Fibroblast of skin of right biceps (primary cell): ENCODE measurements around the gene RERE.
"Not testable (repeated sequence)": the region's sequence is repeated elsewhere in the genome, so short reads cannot be mapped to it uniquely, and the experiment has no call there.

Source experiments
- DNase-seq: peaks from one replicate; pipeline ENCODE4 v3.0.0-alpha.2; 2013

Gene RERE

DNA sequence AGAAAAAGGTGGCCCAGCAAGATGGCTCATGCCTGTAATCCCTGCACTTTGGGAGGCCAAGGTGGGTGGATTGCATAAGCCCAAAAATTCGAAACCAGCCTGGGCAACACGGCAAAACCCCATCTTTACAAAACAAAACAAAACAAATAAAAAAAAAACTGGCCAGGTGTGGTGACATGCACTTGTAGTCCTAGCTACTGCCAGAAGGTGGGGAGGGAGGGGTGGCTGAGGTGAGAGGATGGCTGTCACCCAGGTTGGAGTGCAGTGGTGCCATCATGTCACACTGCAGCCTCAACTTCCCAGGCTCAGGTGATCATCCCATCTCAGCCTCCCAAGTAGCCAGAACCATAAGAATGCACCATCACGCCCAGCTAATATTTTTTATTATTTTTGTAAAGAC, 22.8 kb downstream of the RERE start:
- no peak for DNase-seq

DNA sequence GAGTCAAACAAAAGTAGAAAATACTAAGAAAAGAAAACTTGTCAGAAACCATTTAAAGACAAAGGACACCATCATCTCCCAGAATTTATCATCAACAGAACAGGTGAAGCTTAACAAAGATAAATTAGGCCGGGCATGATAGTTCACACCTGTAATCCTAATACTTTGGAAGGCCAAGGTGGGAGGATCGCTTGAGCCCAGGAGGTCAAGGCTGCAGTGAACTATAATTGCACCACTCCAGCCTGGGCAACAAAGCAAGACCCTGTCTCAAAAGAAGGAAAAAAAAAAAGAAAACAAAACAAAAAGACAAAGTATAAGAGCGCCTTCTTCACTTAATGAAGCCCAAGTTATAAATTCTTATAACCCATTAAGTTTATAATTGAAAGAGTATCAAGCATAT, 25.6 kb downstream of the RERE start:
- no peak for DNase-seq

DNA sequence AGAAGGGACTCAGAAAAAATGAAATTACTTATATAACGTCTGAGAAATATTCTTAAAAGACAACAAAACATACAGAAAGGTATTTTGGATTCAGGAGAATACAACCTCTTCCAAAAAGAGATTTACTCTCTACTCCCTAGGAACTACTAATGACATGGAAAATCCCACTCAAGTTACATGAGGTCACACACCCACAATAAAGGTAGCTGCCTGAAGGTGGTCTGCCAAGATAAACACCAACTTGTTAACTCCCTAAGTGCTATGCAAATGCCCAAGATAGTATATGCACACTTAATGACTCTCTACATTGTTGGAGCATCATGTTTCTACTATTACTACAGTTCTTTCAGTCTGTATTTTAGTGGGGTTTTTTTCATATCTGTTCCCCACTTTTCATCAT, 26.5 kb downstream of the RERE start:
- no peak for DNase-seq

DNA sequence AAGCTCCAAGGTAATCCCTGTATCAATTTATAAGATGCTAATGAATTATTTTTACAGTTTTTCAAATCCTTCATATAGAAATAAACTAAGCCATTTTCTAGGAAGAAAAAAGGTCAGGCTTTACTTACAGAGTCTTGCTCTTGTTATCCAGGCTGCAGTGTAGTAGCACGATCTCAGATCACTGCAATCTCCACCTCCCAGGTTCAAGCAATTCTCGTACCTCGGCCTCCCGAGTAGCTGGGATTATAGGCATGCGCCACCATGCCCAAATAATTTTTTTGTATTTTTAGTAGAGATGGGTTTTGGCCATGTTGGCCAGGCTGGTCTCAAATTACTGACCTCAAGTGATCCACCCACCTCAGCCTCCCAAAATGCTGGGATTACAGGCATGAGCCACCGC, 27.0 kb downstream of the RERE start:
- no peak for DNase-seq

DNA sequence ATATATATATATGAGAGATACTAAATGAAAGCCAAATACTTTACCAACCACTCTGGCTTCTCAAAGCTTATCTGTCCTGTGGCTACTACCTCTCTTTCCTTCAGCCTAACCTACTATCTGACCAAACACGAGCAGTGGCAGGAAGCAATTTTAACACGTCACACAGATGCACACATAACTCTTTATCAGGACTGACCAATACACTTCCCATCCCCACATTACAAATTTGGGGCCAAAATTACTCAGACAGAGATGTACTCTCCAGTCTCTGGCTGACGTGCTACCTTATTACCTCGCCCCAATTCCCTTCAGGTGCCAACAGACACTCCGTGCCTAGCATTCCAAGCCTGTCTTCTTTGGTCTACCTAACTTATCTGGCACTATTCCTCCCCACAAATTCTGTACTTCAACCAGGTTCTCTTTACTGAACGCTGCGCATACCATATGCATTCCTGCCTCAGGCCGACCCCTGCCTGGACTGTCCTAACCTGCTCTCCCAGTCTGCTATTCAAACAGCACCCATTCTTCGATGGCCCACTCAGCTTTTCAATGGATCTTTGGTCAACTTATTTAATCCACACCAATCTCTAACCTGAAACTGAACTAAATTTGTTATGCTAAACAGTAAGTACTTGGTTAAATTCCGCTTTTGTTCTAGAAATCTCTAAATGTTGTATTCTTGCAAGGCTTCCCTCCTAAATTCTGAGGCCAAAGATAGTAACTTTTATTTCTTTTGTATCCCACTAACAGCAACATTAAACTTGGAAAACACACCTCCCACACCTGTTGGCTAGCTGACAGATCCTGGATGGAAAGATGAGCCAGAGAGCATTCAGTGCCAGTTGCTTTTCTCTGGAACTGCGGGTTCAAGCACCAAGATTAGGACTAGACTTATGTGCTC, 27.9 kb downstream of the RERE start:
- no peak for DNase-seq

DNA sequence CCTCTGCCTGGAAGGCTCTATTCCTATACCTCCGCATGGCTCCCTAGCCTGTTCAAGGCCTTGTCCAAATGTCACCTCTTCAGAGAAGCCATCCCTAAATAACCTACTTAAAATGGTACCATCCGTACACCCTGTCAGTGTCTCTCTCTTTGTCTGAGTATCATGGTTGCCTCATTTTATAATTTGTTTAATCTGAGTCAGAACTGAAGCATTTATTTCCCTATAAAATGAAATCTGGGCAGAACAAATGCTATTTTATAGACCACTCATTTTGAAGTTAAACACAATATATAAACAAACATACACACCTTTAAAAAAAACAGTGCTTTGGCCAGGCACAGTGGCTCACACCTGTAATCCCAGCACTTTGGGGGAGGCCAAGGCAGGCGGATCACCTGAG, 30.2 kb downstream of the RERE start:
- DNase-seq = no peak

DNA sequence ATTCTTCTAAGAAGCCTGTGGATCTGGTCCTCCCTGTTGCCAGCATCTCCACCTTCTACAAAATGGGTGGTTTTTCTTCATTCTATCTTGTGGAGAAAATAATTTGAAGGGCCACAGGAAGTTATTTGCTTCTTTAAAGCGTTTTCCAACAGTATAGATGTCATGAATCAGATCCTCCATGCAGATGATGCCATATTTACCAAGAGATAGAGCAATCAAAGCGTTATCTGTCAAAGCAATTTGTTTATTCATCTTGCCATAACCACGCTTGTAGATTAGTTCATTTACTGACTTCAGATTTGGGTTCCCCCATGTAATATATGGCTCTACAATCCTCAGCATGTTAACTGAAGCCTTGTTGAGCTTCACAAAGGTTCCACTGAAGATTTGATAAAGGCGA, 31.2 kb downstream of the RERE start:
- DNase-seq = not testable (repeated sequence)

DNA sequence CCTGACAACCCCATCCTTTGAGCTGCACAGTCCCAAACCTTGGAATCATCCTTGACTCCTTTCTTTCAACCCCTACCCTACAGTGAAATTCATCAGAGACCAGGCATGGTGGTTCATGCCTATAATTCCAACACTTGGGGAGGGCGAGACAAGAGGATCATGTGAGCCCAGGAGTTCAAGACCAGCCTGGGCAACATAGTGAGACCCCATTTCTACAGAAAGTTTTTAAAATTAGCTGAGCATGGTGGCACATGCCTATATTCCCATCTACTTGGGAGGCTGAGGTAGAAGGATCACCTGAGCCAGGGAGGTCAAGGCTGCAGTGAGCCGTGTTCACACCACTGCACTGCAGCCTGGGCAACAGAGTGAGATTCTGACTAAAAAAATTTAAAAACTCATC, 34.5 kb downstream of the RERE start:
- no peak for DNase-seq

DNA sequence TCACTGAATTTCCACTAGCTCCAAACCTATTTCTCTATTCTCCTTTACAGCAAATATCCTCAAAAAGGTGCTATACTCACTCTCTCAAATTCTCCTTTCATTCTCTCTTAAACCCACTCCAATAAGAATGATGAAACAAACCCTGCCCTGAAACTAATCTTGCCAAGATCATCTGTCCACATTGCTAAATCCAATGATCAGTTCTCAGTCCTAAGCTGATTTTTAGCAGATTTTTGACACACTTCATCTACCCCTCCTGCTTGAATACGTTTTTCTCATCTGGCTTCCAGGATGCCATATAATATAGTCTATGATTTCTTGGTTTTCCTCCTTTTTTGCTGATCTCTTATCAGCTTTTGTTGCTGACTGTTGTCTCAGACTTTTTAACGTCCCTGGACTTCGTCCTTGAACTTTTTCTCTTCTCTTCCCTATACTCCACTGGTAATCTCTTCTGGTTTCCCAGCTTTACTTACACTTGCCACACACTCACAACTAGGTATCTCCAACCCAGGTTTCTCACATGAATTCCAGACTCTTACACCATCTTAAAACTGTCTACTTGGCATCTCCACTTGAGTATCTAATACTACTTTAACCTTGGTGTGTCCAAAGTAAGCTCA, 35.3 kb downstream of the RERE start:
- no peak for DNase-seq

DNA sequence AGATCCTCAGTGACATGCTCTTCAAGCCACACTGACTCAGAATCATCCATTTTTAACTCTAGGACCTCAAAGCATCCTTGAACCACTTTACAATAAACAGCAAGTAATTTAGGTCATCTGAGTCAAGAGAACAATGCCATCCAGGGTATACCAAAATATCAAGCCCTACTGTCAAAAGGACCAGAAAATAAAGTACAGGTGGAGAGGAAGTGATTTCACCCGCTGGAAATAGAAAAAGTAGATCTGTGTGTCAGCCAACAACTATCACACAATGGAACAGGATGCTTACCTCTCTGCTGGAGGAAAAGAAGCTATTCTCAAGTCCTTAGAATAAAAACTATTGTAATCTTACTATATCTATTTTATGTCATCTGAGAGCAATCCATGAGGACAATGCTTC, 37.0 kb downstream of the RERE start:
- DNase-seq = no peak

DNA sequence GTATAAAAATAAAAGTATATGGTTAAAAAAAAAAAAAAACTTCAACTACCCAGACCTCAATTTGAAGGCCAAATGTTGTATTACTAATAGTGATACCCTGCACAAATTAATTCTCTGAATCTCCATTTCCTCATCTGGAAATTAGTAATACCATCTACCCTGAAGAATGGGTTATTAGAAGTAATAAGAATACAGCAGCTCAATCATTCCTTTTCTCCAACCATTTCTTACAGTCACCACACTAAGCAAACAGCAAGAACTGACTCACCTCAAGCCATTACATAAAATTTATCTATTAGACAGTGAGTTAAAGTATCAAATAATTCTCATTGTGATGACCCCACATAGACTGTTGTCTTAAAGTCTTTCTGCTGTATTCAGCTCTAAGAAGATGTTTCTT, 39.6 kb downstream of the RERE start:
- DNase-seq = no peak

DNA sequence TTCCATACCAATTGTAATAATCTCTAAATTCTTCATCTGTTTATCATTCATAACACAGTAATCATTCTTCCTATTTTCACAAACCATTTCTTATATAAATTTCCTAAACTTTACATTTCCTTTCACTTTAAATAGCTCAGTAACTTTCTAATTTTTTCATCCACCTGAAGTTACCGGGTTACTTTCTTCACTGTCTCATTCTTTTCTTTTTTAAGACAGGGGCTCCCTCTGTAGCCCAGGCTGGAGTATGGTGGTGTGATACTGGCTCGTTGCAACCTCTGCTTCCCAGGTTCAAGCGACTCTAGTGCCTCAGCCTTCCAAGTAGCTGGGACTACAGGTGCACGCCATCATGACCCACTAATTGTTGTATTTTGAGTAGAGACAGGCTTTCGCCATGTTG, 41.3 kb downstream of the RERE start:
- no peak for DNase-seq

DNA sequence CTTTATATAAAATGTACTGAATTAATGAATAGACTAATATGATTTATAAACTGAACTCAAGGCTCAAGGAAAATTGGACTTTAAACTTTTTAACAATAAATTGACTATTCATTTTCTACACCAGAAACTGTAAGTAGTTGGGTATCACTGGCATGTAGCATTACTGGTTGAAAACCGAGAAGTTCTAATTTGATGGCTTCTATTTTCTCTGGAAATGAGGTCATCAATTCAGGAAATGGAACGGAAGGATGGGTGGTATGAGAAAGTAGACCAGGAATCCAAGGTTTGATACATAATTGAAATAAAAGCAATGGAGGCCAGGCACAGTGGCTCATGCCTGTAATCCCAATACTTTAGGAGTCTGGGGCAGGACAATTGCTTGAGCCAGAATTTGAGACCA, 50.4 kb downstream of the RERE start:
- no peak for DNase-seq

DNA sequence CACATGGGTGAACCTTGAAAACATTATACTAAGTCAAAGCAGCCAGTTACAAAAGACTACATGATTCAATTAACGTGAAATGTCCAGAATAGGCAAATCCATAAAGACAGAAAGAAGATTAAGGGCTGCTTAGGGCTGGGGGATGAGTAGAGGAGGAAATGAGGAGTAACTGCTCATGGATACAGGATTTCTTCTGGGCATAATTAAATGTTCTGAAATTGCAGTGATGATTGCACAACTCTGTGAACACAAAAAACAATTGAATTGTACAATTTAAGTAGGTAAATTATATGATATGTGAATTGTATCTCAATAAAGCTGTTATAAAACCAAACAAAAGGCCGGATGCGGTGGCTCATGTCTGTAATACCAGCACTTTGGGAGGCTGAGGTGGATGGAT, 52.2 kb downstream of the RERE start:
- no peak for DNase-seq

DNA sequence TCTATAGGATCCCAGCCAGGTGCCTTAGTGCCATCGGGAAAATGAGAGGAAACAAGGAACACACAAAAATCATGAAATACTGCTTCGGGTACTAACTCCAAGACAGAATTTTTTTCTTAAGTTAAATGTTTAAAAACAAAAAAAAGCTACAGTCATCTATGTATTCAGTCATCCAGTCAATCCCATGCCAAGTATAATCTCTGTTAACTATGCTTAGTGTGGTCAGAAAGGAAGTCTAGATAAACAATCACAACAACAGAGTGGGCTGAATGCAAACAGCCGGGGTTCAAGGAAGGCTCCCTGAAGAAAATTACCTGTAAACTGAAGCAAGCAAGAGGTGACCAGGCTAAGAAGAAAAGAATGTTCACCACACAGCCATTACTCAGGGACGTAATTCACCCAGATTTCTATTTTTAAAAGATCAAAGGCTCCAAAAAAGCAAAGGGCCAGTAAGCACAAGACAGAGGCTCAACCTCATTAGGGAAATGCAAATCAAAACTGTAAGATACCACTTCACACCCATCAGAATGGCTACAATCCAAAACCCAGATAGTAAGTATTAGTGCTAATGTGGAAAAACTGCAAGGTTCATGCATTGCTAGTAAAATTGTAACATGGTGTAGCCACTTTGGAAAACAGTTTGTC, 53.0 kb downstream of the RERE start:
- DNase-seq = no peak

DNA sequence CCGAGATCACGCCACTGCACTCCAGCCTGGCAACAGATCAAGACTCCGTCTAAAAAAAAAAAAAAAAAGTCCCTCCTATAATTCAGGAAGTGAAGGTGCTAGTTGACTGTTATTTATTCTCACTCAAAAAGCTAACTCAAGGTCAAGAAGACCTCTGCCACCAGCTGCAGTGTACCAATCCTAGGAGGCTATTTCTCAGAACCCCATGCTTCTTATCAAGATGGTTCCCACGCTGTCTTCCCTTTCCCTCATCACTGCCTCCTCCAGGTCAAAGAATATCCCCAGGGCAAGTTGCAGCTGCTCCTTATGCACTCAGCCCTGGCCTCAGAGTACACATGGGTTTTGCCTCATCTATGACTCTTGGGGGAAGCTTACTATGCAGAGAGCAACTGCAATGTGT, 53.6 kb downstream of the RERE start:
- DNase-seq = no peak

DNA sequence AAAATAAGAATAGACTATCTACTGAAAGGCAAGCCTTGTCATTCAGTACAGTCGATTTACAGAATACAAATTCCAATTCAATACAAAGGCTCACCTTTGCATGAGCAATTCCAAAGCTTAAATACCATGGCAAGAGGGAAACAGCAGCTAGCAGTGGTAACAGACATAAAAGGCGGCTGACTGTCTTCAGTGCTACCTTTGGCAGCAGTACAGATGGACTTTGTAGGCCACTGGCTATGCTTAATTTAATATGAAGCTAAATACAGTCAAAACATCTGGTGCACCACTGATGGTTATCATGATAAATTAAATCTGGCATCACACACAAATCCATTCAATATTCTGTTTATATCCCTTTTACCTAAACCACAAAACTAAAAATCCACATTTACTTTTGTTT, 62.4 kb downstream of the RERE start:
- DNase-seq = no peak

DNA sequence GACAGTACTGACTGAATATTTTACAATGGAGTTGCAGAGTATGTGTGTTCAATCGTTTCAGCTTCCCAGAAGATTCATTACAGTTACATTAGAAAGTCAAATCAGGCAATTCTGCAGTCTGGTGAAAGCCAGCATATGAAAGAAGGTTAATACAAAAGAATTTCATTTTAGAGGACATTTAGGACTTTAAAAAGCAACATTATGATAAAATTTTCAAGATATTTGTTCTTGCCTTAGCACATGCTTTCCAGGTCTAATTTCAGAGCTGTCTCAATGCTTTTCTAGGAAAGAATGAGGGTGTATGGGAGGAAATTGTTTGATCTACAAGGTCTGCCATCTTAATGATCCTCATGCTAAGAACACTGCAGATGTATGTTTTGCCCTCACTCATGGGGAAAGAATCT, 63.2 kb downstream of the RERE start:
- no peak for DNase-seq

DNA sequence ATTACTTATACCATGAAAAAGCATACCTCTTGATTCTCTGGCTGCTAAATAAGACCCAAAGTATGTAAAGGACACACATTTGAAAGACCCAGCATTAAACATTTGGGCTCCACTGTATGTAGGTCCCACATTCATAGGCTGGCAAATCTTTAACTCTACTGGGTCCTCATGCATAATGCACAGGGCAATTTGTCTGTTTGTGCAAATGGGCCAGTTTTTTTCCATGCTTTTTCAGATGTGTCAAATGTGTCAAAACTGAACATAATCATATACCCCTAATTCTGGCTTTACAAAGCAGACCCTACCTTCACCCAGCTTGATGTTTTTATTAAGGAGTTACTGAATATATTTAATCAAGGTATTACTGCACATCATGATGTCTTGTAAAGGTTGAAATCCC, 63.7 kb downstream of the RERE start:
- DNase-seq = no peak

DNA sequence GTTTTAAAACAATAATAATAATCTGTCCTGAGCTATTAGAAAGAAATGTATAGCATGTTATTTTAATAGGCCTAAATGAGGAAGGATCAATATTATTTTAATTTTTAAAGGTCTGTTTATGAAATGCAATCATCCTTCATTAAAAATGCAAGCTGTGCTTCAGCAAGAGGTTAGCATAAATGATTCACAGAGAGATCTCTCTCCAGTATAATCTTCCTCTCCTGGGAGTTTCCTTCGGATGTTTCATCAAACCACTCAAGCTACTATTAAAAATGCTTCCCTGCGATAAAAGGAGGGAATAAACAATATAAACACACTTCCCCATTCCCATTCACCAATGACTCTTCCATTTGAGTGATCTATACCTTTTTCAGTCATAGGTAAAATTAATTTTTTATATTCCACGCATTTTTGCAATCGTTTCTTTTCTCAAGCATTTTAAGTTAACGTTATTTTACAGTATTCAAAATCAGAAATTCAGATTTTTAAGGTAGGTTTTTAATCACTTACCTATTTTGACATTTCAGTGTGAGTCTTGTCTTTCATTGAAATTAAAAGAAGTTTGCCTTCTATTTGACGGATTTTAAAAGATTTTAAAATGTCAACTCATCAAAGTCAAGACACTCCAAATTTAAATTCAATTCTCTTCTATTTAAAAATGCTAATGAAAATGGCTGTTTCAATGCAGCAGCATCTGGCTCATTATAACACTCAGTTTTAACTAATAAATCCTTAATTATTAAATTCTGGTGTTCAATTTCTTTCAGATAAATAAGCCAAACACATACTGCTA, 64.3 kb downstream of the RERE start:
- no peak for DNase-seq

DNA sequence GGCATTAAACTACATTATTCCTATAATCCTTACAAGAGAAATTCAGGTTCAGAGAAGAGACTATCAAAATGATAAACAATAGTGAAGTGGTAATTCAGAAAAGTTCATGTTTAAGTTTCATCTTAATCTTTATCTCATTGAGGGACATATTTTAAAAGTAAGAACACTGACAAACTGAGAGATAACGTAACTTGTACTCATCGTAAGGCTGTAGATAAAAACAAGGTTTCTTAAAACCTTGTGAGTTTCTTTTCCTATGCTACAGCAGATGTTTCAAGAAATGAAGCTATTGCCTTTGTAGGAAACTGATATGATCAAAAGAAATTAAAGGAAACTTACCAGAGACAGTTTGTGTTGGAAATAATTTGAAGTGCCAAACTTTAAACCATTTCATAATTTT, 65.0 kb downstream of the RERE start:
- no peak for DNase-seq

DNA sequence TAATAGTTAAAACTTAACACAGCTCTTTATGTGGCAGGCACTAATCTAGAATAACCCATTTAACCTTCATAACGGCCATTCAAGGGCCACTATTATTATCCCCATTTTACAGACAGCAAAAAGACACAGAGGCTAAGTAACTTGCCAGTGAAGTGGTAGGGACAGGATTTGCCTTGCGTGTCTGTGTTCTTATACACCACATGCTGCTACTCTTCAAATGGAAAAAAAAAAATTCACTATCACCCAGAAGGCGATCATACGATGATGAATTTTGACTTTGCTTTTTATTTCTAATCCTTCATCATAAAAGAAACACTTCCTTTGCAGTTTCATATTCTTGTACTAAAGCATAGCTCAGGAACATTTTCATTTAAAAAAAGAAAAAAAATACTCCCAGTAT, 65.5 kb downstream of the RERE start:
- no peak for DNase-seq
